ENCODE measurements around the gene CDX1.

CDX1 gene

DNA sequence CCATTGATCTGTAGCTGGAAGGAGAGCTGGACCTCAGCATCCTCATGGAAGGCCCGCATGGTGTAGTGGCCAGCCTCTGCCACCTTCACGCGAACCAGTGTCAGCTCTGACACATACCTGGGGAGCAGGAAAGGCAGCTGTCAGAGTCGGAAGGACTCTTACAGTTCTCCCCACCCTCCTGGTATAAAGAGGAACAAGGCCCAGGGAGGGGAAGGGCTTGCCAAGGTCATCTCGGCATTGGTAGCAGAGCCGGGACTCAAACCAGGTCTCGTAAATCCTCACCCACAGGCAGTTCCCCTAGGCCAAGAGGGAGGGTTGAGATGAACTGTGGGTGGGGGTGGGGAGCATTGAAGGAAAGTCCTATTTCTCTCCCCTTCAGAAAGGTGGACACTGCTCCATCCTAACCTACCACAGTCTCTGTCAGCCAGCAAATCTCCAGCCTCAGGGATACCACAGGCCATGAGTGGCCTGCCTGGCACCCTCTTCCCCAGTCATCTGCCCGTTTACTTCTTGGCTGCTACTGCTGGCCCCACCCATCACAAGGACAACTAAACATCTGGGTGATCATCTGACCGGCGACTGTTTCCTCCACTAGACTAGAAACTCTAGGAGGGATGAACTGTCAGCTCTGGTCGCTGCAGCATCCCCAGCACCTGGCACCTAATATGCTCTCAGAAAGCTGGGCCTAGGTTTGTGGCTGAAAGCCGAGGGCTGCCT, 34.4 kb upstream of the CDX1 start:
- DNase-seq (ENCODE audit: low spot score) = no peak

DNA sequence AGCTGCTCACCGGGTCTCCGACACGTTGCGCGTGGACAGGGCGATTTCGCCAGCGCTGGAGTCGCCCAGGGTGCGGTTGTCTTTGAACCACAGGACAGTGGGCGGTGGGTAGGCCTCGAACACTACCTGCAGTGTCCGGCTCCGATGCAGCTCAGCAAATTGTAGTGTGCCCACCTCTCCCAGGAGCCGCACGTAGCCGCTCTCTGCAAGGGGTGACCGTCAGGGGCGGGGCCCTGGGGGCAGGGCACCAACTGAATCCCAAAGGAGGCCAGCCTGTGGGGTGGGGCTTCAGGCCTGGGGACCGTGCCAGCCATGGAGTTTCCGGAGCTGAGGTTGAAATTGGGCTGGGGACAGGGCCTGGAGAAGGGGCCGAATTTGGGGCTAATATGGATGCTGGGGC, 33.8 kb upstream of the CDX1 start:
- no peak for DNase-seq (ENCODE audit: low spot score)

DNA sequence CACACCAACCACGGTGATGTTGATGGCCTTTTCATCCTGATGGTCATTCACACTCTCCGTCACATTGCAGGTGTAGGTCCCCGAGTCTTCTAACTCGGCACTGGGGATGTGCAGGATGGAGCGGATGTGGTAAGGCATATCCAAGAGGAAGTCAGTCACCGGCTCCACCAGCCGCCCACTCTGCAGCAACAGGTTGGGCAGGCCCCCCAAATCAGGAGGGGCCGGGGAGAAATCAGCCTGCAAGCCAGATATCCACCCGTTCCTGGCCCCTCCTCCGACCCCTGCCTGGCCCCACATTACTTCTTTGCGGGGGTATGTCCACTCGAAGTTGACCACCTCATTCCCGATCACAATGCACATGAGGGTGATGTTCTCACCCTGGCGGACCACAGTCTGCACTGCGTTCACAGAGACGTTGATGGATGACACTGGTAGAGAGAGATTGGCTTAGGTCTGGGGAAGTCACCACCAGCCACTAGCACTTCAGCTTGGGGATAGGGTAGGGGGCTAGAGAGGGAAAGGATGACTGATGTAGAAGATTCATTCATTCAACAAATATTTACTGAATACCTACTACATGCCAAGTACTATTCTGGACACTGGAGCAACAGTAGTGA, 32.9 kb upstream of the CDX1 start:
- no peak for DNase-seq (ENCODE audit: low spot score)

DNA sequence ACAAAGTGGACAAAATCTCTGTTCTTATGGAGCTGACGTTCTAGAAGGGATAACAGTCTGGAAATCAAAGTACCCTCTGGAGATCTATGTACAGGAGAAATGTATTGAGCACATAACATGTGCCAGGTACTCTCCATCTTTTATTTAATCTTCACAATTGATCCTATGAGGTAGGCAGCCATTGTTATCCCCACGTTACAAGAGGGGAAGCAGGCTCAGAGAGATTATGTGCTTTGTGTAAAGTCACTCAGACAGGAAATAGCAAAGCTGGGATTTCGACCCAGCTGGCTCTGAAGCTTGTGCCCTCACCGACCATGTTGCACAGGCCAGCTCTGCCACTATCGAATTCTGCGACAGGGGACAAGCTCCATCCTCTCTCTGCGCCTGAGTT, 32.4 kb upstream of the CDX1 start:
- no peak for DNase-seq (ENCODE audit: low spot score)

DNA sequence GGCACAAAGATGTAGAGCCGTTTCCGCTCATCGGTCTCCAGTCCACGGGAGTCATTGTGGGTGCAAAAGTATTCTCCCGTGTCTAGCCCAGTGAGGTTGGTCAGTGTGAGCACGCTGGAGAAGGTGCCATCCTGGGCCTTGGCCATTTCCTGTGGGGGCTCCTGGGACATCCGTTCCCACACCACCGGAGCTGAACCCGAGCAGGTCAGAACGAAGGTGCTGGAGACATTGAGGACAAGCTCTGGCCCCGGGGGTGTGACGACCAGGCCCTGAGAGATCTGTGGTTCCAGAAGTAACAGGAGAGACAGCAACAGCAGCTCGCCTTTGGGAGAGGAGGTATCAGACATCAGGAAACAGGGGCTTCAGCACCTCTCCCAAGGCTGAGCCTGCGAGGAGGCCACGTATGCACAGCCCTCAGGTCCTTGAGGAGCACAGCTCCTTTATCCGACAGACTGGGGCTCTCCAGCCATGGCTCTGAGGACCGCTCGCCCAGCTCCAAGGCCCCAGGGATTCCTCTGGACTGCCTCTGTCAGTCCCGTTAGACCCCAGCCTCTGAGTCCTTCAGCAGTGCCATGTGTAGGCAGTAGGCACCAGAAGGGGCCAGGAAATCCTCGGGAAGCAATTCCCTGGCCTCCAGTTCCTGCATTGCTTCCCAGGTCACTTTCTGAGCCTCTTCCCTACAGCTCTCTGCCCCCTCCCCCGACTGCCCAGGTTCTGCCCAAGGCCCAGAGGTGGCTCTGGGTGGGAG, 30.8 kb upstream of the CDX1 start:
- DNase-seq (ENCODE audit: low spot score) = no peak

DNA sequence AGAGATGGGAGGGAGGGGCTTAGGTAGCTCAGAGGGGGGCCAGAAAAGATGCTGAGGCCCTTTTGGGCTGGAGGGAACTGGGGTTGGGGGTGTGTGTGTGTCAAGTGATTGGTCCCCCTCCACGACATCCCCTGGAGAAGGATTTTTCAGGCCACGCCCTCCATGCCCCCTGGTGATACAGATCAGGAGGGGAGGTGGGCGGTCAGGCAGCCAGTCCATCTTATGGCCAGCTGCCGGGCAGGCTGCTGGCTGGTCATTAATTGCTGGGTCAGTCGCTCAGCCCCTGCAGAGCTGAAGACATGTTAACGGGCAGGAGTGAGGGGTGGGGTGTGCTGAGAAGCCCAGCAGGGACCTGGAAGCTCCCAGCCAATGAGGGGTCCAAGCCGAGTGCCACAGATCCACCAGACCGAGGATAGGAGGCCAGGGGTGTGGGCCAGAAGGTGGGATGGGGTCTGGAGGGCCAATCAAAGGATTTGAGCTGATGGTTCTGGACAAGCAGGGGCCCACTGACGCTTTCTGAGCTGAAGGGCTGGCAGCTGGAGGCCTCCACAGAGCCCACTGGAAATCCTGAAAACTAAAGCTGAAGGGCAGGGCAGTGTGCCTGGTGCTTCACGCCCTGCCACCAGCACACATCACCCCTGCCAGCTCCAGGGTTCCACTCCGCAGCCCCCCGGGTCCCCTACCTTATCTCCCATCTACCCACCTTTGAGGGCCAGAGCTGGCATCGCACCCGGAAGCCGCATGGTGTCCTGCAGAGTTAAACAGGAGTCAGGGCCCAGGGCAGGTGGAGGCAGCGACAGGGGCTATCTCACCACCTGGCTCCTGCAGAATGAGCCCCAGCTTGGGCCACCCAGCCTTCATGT, 30.0 kb upstream of the CDX1 start:
- DNase-seq (ENCODE audit: low spot score) = no peak

DNA sequence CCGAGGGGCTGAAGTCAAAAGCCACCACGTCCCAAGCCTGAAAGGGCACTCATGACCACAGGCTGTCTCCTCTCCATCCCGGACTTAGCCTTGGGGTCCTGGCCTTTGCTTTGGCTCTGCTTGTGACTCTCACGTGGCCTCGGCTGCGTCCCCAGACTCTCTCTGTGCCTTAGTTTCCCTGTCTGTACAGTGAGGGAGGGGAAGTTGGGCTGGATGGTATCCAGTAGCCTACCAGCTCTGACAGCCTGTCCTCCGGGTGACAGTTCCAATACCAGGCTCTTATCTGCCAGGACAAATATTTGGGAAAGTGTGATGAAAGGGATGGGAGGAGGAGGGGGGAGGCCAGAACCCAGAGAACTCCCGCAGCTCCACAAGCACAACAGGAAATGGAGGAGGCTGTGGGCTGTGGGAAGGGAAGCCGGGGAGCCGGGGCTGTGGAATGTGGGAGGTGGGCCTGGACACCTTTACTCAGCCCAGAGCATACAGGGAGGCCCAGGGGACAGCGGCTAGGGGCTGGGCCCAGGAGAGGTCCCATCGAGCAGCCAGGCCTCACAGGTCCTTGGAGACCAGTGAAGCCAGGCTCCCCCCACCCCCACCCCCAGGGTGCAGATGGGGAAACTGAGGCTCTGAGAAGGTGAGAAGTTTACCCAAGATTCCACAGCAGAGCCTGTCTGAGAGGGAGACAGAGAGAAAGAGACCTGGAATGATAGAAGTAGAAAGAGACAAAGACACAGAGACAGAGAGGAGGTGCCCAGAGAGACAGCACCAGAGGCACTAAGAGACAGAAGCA, 29.2 kb upstream of the CDX1 start:
- DNase-seq (ENCODE audit: low spot score) = peak; percentile 77

DNA sequence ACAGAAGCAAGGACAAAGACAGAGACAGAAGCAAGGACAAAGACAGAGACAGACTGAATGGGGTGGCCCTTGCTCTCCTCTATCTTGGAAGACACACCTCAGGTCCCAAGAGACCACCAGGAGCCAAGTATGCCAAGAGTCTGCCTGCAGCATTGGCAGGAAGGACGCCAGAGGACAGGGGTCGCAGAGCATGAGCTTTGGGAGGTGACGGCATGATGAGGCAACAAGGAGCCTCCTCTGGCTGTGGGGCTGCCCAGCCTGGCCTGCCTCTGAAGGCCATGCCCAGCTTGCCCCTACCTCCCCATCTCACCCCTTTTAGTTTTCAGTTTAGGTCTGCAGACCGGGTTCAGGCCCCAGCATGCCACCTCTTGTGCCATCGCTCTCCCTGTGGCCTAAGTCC, 28.6 kb upstream of the CDX1 start:
- DNase-seq (ENCODE audit: low spot score) = no peak

DNA sequence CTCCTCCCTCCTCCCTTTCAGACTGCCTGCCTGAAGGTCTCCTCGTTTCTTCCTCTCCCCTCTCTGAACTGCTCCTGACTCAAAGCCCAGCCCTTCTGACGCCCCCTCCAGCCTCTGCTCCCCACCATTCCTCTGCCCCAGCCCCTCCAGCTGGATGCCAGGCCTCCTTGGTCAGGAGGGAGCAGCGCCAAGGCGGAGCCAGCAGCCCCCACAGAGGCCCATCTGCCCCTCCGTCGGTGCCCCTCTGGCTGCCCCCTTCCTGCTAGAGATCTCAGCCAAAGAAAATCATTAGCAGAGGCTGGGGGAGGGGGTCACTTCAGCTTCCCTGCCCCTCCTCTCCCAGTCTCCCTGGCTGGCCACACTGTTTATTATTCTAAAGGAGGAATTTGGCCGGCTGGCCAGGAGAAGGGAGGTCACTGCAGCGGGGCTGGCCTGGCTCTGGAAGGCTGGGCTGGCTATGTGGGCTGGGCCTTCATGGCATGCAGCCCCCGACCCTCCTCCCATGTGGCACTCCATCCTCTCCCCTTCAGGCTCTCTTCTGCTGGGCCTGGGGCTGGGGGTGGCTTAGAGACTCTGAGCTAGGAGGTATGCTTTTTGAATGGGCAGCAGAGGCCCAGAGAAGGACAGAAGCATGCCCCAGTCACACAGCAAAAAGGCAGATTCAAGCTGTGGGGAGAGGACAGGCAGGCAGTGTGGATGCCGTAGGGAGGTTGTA, 27.9 kb upstream of the CDX1 start:
- DNase-seq (ENCODE audit: low spot score) = peak; percentile 90

DNA sequence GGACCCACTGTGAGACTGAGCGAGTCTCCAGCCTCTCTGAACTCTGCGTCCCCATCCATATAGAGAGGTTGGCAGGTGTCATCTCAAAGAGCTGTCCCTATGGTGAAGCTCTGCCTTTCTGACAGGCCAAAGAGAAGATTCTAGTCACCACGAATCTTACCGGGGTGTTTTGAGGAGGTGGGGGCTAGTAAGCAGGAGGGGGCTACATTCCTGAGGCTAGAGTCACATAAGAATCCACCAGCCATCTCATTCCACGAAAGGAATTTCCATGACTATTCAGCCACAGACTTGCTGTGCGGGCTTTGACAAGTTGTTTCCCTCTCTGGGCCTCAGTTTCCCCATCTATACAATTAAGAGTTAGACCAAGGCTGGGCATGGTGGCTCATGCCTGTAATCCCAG, 27.2 kb upstream of the CDX1 start:
- DNase-seq (ENCODE audit: low spot score) = peak; percentile 73

DNA sequence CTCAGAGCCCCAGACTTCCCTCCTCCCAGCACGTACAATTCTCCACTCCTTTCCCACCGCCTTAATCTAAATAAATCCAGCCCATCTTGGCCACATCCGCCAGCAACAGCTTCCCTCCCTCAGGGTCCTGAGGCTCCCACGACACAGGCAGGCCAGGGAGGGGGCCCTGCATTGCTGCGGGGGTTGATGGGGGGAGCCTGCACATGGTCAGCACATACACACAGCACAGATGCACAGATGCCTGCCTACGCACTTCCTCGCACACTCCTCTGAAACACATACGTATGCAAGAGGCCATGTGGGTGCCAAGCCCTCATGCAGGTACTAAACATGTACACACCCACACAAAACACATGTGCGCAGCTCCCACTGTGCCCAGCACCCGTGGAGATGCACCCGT, 25.7 kb upstream of the CDX1 start:
- peak; percentile 72 for DNase-seq (ENCODE audit: low spot score)

DNA sequence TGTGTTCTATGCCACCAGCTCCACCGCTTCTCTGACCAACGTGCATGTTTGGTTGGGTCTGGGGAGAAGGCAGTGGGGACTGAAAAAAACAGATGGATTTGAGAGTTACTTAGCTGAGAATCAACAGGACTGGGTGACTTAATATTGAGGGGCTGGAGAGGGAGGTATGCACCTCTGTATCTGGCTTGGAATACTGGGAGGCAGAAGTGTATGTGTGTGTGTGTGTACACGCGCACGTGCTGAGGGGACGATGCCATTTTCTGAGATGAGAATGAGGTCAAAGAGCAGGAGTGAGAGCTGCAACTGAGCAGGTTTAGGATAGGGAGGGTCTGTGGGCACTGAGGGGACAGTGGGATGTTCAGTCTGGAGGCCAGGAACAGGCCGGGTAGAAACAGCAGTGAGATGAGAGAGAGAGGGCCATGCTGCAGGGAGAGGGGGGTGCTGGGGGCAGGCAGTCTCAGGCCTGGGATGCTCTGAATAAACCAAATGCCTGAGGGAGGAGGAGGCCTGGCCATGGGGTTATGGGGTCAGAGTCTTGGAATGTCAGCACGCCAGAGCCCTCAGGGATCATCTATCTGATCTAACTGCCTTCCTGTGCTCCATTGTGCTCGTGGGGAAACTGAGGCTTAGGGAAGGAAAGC, 24.9 kb upstream of the CDX1 start:
- peak; percentile 83 for DNase-seq (ENCODE audit: low spot score)

DNA sequence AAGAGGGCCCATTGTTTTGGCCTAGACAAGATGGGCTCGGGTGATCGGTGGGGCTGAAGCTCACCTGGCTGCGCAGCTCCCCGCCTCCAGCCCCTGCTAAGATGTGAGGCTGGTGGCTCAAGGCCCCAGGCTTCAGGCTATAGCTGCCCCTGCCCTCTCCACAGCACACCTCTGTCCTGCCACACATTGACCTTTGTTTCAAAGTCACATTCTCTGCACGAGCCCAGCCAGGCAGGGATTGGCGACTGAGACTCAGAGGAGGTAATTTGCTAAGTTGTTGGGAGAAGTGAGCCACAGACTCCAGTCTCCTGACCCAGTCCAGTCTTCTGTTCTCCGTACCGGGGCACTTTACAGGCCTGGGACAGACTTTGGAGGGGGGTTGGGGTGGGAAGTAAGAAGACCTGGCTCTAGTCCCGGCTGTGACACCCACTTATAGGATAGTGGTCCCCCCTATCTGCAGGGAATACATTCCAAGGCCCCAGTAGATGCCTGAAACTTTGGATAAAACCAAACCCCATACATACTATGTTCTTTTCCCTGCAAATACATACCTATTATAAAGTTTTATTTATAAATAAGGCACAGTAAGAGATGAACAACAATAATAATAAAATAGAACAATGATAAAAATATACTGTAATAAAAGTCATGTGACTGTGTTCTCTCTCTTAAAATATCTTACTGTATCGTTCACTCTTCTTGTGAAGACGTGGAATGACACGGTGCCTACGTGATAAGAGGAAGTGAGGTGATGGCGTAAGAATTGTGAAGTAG, 24.2 kb upstream of the CDX1 start:
- DNase-seq (ENCODE audit: low spot score) = no peak

DNA sequence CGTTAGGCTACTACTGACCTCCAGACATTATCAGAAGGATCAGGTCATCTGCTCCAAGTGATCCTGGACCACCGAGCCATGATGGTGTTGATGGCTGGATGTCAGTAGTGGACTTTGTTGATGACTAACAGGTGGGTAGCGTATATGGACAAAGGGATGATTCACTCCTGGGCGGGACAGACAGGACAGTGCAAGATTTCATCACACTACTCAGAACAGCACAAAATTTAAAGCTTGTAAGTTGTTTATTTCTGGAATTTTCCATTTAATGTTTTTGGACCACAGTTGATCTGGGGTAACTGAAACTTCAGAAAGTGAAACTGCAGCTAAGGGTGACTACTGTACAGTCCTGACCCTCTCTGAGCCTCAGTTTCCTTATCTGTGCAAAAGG, 23.6 kb upstream of the CDX1 start:
- DNase-seq (ENCODE audit: low spot score) = peak; percentile 69

DNA sequence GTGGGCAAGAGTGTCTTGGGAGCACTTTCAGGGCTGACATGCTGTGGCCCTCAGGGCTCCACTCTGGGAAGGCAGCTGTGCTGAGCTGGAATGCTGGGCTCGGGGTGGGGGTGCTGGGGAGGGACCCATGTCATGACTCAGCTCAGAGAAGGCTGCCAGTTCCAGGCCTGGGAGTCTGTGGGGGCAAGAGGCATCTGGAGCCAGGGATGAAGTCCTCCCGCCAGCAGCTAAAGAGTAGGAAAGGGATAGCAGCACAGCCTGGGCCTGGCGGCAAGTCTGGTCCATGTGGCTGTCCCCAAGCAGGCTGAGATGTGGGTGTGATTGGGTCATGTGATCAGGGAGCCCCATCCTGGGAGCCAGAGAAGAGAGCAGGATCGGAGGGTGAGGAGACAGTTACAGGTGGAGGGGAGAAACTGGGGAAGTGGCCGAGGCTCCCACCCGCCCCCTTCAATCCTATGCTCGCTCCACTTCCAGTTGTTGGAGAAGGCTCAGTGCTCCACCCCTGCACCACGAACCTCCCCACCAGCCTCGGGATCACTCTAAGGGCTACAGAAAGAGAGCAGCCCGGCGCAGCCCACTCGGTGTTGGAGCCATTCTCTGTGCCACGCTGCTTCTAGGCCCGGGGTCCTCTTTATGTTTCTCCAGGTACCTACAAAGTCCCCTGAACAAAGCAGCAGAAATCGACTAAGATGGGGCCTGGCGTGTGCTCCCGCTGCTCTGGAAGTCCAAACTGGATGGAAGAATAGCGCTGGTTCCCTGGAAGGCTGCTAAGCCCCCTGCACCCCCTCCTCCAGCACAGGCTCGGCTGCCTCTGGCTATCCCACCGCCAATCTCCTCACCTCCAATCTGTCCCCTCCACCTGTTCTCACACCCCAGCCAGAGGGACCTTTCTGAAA, 23.0 kb upstream of the CDX1 start:
- peak; percentile 92 for DNase-seq (ENCODE audit: low spot score)

DNA sequence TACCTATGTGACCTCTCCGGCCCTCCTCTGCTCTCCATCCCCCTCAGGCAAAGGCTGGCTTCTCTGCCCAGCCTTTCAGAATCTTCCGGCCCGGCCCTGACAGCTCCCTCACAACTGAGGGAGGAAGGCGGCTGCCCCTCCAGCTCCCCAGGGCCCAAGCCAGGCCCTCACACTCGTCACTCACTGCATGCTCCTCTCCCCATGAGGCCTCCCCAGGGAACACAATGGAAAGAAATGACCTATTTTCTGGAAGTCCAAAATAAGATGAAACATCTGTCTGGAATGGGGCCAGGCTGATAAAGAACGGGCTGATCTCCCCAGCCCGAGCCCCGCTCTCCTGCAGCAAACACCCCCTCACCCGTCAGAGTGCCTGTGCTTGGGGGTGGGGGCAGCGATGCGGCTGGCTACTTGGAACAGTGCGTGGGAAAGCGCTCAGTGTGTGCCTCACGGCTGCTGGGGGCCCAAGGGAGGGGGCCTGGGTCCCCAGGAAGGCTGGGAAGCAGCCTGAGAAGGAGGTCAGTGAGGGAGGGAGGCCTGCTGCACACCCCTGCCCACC, 22.3 kb upstream of the CDX1 start:
- DNase-seq (ENCODE audit: low spot score) = peak; percentile 81

DNA sequence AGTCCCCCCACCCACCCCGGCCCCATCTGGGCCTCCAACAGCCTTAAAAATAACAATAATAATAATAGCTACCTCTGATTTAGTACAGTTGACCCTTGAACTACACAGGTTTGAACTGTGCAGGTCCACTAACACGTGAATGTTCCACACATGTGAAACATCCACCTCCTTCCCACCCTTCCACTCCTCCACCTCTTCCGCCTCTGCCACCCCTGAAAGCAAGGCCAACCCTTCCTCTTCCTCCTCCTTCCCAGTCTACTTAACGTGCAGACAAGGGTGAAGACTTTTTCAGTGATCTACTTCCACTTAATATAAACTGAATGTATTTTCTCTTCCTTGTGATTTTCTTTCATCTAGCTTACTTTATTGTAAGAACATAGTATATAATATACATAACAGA, 21.7 kb upstream of the CDX1 start:
- DNase-seq (ENCODE audit: low spot score) = no peak

DNA sequence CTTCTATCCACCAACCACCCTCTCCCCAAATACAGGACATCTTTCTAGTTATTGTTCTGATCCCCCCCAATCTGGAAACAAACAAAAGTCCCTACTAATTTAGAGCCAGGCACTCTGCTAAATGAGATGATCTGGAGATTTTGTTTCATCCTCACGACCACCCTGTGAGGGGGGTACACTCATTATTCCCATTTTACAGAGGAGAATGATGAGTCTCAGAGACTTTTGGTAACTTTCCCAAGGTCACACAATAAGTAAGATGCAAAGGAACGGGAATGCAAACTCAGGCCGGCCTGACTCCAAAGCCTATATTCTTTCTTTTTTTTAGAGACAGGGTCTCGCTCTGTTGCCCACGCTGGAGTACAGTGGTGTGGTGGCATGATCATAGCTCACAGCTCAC, 20.3 kb upstream of the CDX1 start:
- DNase-seq (ENCODE audit: low spot score) = no peak

Measured in hepatic stellate cell (primary cell).